ENCODE measurements around the gene PDE10A.

GRCh38 chr6:165692106-165692653, 29.1 kb upstream of the PDE10A start:
- TF ChIP-seq CTCF (IDR thresholded peaks at IDR 0.05) (no peak), POLR2AphosphoS5 (IDR thresholded peaks at IDR 0.05) (no peak), POLR2A (IDR thresholded peaks at IDR 0.05) (no peak)
